Measurements from ENCODE around the gene KRT1.

KRT1 gene

GRCh38 chr12:52667931-52668330, 12.3 kb downstream of the KRT1 start:
- DNase-seq (ENCODE audit: insufficient read length, low spot score) (no peak), FAIRE-seq (no peak)
- TF ChIP-seq POLR2A (IDR thresholded peaks at IDR 0.05; ENCODE audit: low read depth, low read length) = no peak

- TF ChIP-seq POLR2A (IDR thresholded peaks at IDR 0.05; ENCODE audit: low read depth, low read length) = no peak
- DNase-seq (ENCODE audit: insufficient read length, low spot score) (no peak), FAIRE-seq (no peak)
Observed at GRCh38 chr12:52667509-52667908, 12.7 kb downstream of the KRT1 start.

GRCh38 chr12:52666471-52666870, 13.7 kb downstream of the KRT1 start:
- DNase-seq (ENCODE audit: insufficient read length, low spot score) (no peak), FAIRE-seq (no peak)
- no peak for TF ChIP-seq POLR2A (IDR thresholded peaks at IDR 0.05; ENCODE audit: low read depth, low read length)

- no peak for TF ChIP-seq POLR2A (IDR thresholded peaks at IDR 0.05; ENCODE audit: low read depth, low read length)
- DNase-seq (ENCODE audit: insufficient read length, low spot score) = no peak
- no peak for FAIRE-seq
Observed at GRCh38 chr12:52663420-52663819, 16.8 kb downstream of the KRT1 start.

- DNase-seq (ENCODE audit: insufficient read length, low spot score) (no peak), FAIRE-seq (no peak)
- TF ChIP-seq POLR2A (IDR thresholded peaks at IDR 0.05; ENCODE audit: low read depth, low read length) = no peak
Observed at GRCh38 chr12:52662918-52663229, 17.3 kb downstream of the KRT1 start.

- FAIRE-seq (no peak), DNase-seq (ENCODE audit: insufficient read length, low spot score) (no peak)
- no peak for TF ChIP-seq POLR2A (IDR thresholded peaks at IDR 0.05; ENCODE audit: low read depth, low read length)
Observed at GRCh38 chr12:52662093-52662917, 17.9 kb downstream of the KRT1 start.

- no peak for TF ChIP-seq POLR2A (IDR thresholded peaks at IDR 0.05; ENCODE audit: low read depth, low read length)
Observed at GRCh38 chr12:52661668-52662067, 18.5 kb downstream of the KRT1 start.

GRCh38 chr12:52660934-52661499, 19.2 kb downstream of the KRT1 start:
- FAIRE-seq = no peak
- no peak for TF ChIP-seq POLR2A (IDR thresholded peaks at IDR 0.05; ENCODE audit: low read depth, low read length)
- no peak for DNase-seq (ENCODE audit: insufficient read length, low spot score)

More at GRCh38 chr12:52661668-52662067, 18.5 kb downstream of the KRT1 start:
- DNase-seq (ENCODE audit: insufficient read length, low spot score) (no peak), FAIRE-seq (no peak)

- FAIRE-seq (no peak), DNase-seq (ENCODE audit: insufficient read length, low spot score) (no peak)
- no peak for TF ChIP-seq POLR2A (IDR thresholded peaks at IDR 0.05; ENCODE audit: low read depth, low read length)
Observed at GRCh38 chr12:52659951-52660350, 20.3 kb downstream of the KRT1 start.

- no peak for TF ChIP-seq POLR2A (IDR thresholded peaks at IDR 0.05; ENCODE audit: low read depth, low read length)
- DNase-seq (ENCODE audit: insufficient read length, low spot score) (no peak), FAIRE-seq (no peak)
Observed at GRCh38 chr12:52659395-52659794, 20.8 kb downstream of the KRT1 start.

GRCh38 chr12:52658196-52658595, 22.0 kb downstream of the KRT1 start:
- TF ChIP-seq POLR2A (IDR thresholded peaks at IDR 0.05; ENCODE audit: low read depth, low read length) = no peak
- DNase-seq (ENCODE audit: insufficient read length, low spot score) = no peak
- no peak for FAIRE-seq

GRCh38 chr12:52657250-52657902, 22.8 kb downstream of the KRT1 start:
- DNase-seq (ENCODE audit: insufficient read length, low spot score) = no peak
- no peak for TF ChIP-seq POLR2A (IDR thresholded peaks at IDR 0.05; ENCODE audit: low read depth, low read length)
- FAIRE-seq = no peak

GRCh38 chr12:52656616-52657015, 23.6 kb downstream of the KRT1 start:
- TF ChIP-seq POLR2A (IDR thresholded peaks at IDR 0.05; ENCODE audit: low read depth, low read length) = no peak
- no peak for DNase-seq (ENCODE audit: insufficient read length, low spot score)
- no peak for FAIRE-seq

GRCh38 chr12:52655720-52656124, 24.5 kb downstream of the KRT1 start:
- no peak for FAIRE-seq

GRCh38 chr12:52655251-52655650, 25.0 kb downstream of the KRT1 start:
- DNase-seq (ENCODE audit: insufficient read length, low spot score) (no peak), FAIRE-seq (no peak)
- no peak for TF ChIP-seq POLR2A (IDR thresholded peaks at IDR 0.05; ENCODE audit: low read depth, low read length)

More at GRCh38 chr12:52655720-52656124, 24.5 kb downstream of the KRT1 start:
- no peak for DNase-seq (ENCODE audit: insufficient read length, low spot score)
- no peak for TF ChIP-seq POLR2A (IDR thresholded peaks at IDR 0.05; ENCODE audit: low read depth, low read length)
